GM12891 (cell line): ENCODE results near the gene TMEM131.

Experiments
- DNase-seq: peaks from one replicate; pipeline ENCODE4 v3.0.0; 2011; ENCODE audit warnings: low spot score; ENCODE audit not compliant: insufficient read length
- FAIRE-seq: peaks from 2 replicates; lab custom pipeline; 2011; peaks lifted over from hg19 to GRCh38; lab: Jason Lieb, UNC
- PAX5 ChIP-seq: IDR thresholded peaks from 2 replicates; pipeline ENCODE4 v1.6.1; 2011; ENCODE audit warnings: low read length, moderate library complexity, mild to moderate bottlenecking; ENCODE audit not compliant: insufficient read depth, severe bottlenecking
- POLR2A ChIP-seq: IDR thresholded peaks from 2 replicates; pipeline ENCODE4 v1.6.1; 2011; ENCODE audit warnings: low read depth, low read length, control low read depth
- POLR2AphosphoS5 ChIP-seq: IDR thresholded peaks from 2 replicates; pipeline ENCODE4 v1.6.1; 2011; ENCODE audit warnings: low read depth, low read length, control low read depth
- POU2F2 ChIP-seq: IDR thresholded peaks from 2 replicates; pipeline ENCODE4 v1.6.1; 2011; ENCODE audit warnings: low read depth, mild to moderate bottlenecking, control low read depth, low read length, moderate library complexity
- SPI1 ChIP-seq: IDR thresholded peaks from 2 replicates; pipeline ENCODE4 v1.6.1; 2011; ENCODE audit warnings: low read depth, low read length, control low read depth
- TAF1 ChIP-seq: IDR thresholded peaks from 2 replicates; pipeline ENCODE4 v1.6.1; 2011; ENCODE audit warnings: low read depth, low read length, control low read depth

Gene TMEM131

DNA sequence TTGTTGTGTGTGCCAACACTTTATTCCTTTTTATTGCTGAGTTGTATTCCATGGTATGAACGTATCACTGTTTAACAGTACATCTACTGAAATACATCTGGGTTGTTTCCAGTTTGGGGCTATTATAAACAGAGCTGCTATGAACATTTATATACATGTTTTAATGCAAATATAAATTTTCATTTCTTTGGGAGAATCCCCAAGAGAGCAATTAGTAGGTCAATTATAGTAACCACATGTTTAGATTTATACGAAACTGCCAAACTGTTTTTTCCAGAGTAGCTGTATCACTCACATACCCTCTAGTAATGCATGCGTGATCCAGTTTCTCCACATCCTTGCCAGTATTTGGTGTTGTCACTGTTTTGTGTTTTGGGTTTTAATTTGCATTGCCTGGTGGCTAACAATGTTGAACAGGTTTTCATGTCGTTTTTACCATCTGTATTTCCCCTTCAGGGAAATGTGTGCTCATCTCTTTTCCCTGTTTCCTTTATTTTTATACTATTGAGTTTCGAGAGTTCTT, 81.0 kb downstream of the TMEM131 start:
- DNase-seq (no peak), FAIRE-seq (peak; percentile 55)
- no peak for TF ChIP-seq TAF1
- TF ChIP-seq POU2F2 = no peak
- no peak for TF ChIP-seq POLR2AphosphoS5
- no peak for TF ChIP-seq POLR2A
- no peak for TF ChIP-seq SPI1
- no peak for TF ChIP-seq PAX5

DNA sequence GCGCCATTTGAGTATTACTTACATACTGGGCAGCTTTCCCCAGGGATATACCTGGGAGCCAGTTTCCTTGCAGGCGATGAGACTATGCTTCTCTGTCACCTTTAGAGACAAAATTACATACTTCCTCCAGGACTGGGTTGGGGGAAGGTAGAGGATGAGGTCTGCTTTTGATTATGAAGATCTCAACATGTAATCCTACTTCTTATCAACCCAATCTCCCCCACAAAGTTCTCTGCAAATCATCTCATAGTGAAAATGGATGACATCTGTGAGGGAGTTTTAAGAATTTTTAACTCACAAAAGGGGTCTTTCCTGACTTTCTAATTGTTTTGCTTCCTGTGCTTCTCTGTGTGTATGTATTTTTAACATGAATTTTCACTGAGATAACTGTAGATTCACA, 81.9 kb downstream of the TMEM131 start:
- DNase-seq = no peak
- TF ChIP-seq POLR2AphosphoS5 = no peak
- no peak for TF ChIP-seq PAX5
- TF ChIP-seq TAF1 = no peak
- TF ChIP-seq SPI1 = no peak
- no peak for TF ChIP-seq POU2F2
- TF ChIP-seq POLR2A = no peak
- FAIRE-seq = no peak

DNA sequence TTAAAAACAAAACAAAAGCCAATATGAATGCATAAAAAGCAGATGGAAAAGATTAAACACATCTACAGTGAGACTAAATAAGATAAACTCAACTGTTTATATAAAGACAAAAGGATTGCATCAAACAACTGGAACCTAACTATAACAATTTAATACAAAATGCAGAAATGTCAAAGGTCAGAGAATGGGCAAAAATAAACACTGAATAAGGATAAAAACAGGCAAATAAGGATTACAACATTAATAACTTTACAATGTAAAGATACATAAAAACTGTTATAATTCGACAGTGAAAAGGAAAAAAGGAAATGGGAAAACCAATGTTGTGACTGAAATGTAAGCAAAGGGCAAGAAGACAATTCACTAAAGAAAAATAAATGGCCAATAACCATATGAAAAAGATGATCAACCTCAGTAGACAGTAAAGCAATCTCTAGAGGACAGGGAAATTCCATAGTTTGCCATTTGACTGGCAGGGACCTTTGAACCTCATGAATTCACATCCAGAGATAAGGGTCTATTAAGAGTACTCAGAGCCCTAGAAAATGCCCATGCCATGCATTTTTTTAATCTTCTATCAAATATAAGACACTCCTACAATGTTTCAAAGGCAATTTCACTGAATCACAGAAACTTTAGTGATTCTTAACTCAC, 83.7 kb downstream of the TMEM131 start:
- no peak for DNase-seq
- FAIRE-seq = no peak
- TF ChIP-seq PAX5 (no peak), SPI1 (0 out of 2 replicates have a peak, but pooled peaks have one; percentile 8)

DNA sequence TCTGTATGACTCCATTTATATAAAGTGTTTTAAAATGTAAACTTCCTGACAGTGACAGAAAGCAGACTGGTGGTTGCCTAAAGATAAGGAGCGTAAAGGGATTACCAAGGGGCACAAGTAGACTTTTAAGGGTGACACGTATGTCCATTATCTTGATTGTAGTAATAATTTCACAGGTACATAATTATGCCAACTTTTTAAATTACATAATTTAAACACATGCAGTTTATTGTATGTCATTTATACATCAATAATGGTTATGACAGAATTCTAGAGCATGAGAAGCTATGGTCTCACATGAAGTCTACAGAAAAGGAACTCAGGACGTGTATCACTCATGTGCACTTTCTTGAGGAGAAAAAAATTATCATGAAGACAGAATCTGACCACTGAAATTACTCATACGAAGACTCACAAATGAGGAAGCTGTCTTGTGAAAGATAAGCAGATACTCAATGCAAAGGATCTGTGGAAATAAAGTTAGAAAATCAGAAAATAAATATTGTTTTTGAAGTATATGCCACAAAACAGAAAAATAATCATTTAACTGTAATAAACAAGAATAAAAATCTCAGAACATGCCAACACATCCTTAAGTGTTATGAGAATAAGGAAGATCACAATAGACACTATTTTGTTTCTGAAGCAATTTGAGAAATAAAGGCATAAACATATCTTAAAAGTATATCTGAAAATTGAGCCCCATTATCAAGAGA, 84.4 kb downstream of the TMEM131 start:
- peak; percentile 78 for TF ChIP-seq SPI1
- TF ChIP-seq TAF1 = no peak
- DNase-seq (no peak), FAIRE-seq (no peak)

DNA sequence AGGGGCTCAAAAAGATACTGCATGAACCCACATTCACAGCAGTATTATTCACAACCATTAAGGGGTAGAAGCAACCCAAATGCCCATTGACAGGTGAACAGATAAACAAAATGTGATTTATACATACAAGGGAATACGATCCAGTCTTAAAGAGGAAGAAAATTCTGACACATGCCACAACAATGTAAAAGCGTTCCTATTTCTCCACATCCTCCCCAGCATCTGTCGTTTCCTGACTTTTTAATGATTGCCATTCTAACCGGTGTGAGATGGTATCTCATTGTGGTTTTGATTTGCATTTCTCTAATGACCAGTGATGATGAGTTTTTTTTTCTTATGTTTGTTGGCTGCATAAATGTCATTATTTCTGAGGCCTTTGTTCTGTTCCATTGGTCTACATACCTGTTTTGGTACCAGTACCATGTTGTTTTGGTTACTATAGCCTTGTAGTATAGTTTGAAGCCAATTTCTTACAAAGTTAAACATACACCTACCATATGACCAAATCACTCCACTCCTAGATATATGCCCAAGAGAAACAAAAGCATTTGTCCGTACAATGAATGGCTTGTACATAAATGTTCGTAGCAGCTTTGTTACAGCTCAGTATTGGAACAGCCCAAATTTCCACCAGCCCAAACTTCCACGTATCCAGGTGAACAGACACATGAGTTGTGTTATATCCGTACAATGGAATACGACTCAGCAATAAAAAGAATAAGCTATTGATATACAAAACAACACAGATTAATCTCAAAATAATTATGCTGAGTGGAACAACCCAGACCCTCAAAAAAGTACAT, 85.1 kb downstream of the TMEM131 start:
- TF ChIP-seq PAX5 = no peak
- no peak for TF ChIP-seq POLR2AphosphoS5
- TF ChIP-seq SPI1 = no peak
- no peak for TF ChIP-seq TAF1
- TF ChIP-seq POLR2A = no peak
- TF ChIP-seq POU2F2 = no peak
- no peak for DNase-seq
- peak; percentile 69 for FAIRE-seq

DNA sequence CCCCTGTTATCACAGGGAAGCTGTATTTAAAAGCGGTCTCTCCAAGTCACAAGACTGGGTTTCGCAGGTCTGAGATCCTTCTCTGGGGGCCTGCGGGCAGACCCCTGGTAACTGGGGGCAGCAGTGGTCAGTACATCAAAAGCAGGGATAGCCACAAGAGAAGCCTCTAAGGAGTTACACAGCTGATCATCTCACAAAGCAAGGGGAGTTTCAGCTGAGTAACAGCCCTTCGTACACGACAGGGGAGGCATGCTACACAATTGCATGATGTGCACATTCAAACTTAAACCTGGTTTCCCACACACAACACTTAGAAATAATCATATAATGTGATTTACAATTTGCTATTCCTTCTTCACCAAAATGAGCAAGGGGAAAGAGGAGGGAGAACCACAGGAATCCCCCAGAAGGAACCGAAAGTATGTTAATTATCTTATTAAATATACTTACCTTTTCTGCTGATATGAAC, 87.5 kb downstream of the TMEM131 start:
- TF ChIP-seq SPI1 (peak; percentile 61), POU2F2 (0 out of 2 replicates have a peak, but pooled peaks have one; percentile 47), TAF1 (no peak), POLR2A (no peak), POLR2AphosphoS5 (no peak), PAX5 (no peak)
- DNase-seq (no peak), FAIRE-seq (peak; percentile 88)

DNA sequence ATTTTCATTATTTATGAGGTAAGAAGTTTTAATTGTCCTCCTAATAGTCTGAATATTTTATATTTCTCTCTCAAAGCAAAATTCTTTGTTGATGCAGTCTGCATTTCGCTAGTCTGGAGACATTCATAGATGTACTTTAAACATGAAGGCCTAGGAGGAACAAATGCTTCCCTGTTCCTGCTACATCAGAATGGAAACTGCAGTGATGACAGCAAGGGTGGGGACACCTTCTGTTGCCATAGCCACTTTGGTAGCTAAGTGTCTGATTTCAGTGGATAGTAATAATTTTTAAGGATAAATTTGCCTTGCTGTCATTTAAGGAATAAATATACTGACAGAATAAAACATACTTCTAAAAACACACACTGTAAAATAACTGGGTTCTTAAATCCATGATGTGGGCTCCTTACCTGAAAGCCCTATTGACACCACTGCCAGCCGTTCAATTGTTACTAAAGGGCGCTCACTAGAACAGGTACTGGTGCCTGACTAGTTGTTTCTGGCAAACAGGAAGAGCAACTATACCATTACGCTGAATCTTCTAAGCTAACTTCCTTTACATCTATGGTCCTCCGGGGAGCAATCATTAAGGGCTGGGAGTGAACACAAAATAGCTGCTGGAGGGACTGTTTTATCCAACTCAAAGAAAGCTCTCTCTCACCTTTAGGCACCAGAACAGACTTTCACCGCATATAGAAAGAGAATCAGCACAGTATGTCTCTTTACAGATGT, 88.2 kb downstream of the TMEM131 start:
- TF ChIP-seq SPI1 (no peak), POLR2AphosphoS5 (no peak), PAX5 (no peak), POLR2A (no peak), TAF1 (no peak)
- no peak for FAIRE-seq
- no peak for DNase-seq

DNA sequence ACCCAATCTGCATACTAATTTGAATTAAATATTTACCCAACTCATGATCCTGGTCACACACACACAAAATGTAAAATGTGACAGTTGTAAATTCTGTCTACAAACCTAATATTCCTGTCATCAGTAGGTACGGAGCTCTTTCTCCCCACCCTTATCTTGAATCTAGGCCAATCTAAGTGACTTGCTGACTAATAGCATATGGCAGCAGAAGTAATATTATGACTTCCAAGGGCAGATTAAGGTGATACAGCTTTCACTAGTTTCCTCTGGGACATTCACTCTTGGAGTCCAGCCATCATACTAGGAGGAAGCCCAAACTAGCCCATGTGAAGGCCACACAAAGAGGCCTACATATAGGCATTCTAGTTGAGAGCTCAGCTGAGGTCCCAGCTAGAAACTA, 89.4 kb downstream of the TMEM131 start:
- FAIRE-seq = no peak
- TF ChIP-seq TAF1 (no peak), POLR2A (no peak), POLR2AphosphoS5 (no peak), SPI1 (no peak), PAX5 (no peak), POU2F2 (no peak)
- DNase-seq = no peak
